ENCODE results near the gene KREMEN2.

The KREMEN2 gene

GRCh38 chr16:3004319-3004718, 40.2 kb downstream of the KREMEN2 start:
- Mint-ChIP-seq H3K9me3 (no peaks in the 10 kb centered on the region), H3K36me3 (ENCODE audit: low read depth) (no peaks in the 10 kb centered on the region), H3K4me1 (peaks cover 12% of the 10 kb centered on the region), H3K27ac (no peak overlapping the region), H3K27me3 (ENCODE audit: low read depth) (peaks cover 68% of the 10 kb centered on the region), H3K4me3 (no peak overlapping the region)
- no peak for TF ChIP-seq CTCF (IDR thresholded peaks at IDR 0.05; ENCODE audit: unreplicated experiment in 3 of 3)

- peaks cover 73% of the 10 kb centered on the region for H3K27me3 Mint-ChIP-seq (ENCODE audit: low read depth)
- no peak for TF ChIP-seq CTCF (IDR thresholded peaks at IDR 0.05; ENCODE audit: unreplicated experiment in 3 of 3)
- H3K36me3 Mint-ChIP-seq (ENCODE audit: low read depth), result no peaks in the 10 kb centered on the region
Measured at GRCh38 chr16:3004781-3005284, 40.8 kb downstream of the KREMEN2 start.

GRCh38 chr16:3007059-3007956, 43.2 kb downstream of the KREMEN2 start:
- peak overlapping the region; percentile 34 to 63 (median 46) for H3K4me3 Mint-ChIP-seq

More at GRCh38 chr16:3004781-3005284, 40.8 kb downstream of the KREMEN2 start:
- Mint-ChIP-seq H3K9me3 (no peaks in the 10 kb centered on the region), H3K4me1 (peaks cover 12% of the 10 kb centered on the region), H3K4me3 (peak overlapping the region; percentile 72 to 78 (median 73)), H3K27ac (no peak overlapping the region)

GRCh38 chr16:3007957-3008689, 44.0 kb downstream of the KREMEN2 start:
- H3K27ac Mint-ChIP-seq, result peak overlapping the region in 2 of 3 experiments; percentile 47 to 93
- H3K4me1 Mint-ChIP-seq, result peaks cover 12% of the 10 kb centered on the region
- TF ChIP-seq CTCF (IDR thresholded peaks at IDR 0.05; ENCODE audit: unreplicated experiment in 3 of 3), result no peak
- peaks cover 84% of the 10 kb centered on the region for H3K27me3 Mint-ChIP-seq (ENCODE audit: low read depth)
- H3K9me3 Mint-ChIP-seq, result no peaks in the 10 kb centered on the region
- H3K36me3 Mint-ChIP-seq (ENCODE audit: low read depth), result no peaks in the 10 kb centered on the region
- peak overlapping the region in 2 of 3 experiments; percentile 23 to 58 for H3K4me3 Mint-ChIP-seq

More at GRCh38 chr16:3007059-3007956, 43.2 kb downstream of the KREMEN2 start:
- peaks cover 12% of the 10 kb centered on the region for H3K4me1 Mint-ChIP-seq
- TF ChIP-seq CTCF (IDR thresholded peaks at IDR 0.05; ENCODE audit: unreplicated experiment in 3 of 3), result no peak
- H3K27me3 Mint-ChIP-seq (ENCODE audit: low read depth), result peaks cover 82% of the 10 kb centered on the region
- H3K27ac Mint-ChIP-seq, result peak overlapping the region in 1 of 3 experiments; percentile 93
- H3K9me3 Mint-ChIP-seq, result no peaks in the 10 kb centered on the region
- no peaks in the 10 kb centered on the region for H3K36me3 Mint-ChIP-seq (ENCODE audit: low read depth)

- Mint-ChIP-seq H3K4me3 (no peak overlapping the region), H3K36me3 (ENCODE audit: low read depth) (no peaks in the 10 kb centered on the region), H3K9me3 (no peaks in the 10 kb centered on the region), H3K27me3 (ENCODE audit: low read depth) (peaks cover 88% of the 10 kb centered on the region), H3K4me1 (peaks cover 12% of the 10 kb centered on the region), H3K27ac (peak overlapping the region in 1 of 3 experiments; percentile 93)
- TF ChIP-seq CTCF (IDR thresholded peaks at IDR 0.05; ENCODE audit: unreplicated experiment in 3 of 3), result no peak
Measured at GRCh38 chr16:3008690-3009037, 44.6 kb downstream of the KREMEN2 start.

Measured in nephron (organoid).